WTC11 (cell line): Measurements from ENCODE around the gene SIN3B. TPM values are rescaled to one million over a fixed set of nuclear protein-coding genes. Genes with fewer than 3 reads are reported as not detected.

Experiments used
- ATAC-seq: fragments of 200-7000 bp; cut with Tn5 transposase; 2 replicates; pipeline ENCODE4 v1.10.0; 2021; ENCODE audit warnings: mild to moderate bottlenecking, moderate library complexity
- CTCF ChIA-PET: fragments of 300-600 bp; sonication (Branson Sonifier 250); formaldehyde crosslinking; loops from one replicate; lab custom pipeline; 2021; ENCODE audit warnings: antibody characterized with exemption; lab: Charles Lee
- POLR2A ChIA-PET: fragments of 350-600 bp; sonication (Branson Sonifier 250); formaldehyde crosslinking; loops from one replicate; lab custom pipeline; 2021; ENCODE audit warnings: antibody characterized with exemption; lab: Charles Lee
- DNase-seq: peaks from one replicate; pipeline ENCODE4 v3.0.0; 2021; ENCODE audit warnings: low spot score
- H3K27ac Mint-ChIP-seq: 2 replicates; pipeline ENCODE4 v1.8.0; 2021; ENCODE audit warnings: mixed read lengths
- H3K27me3 Mint-ChIP-seq: 2 replicates; pipeline ENCODE4 v1.8.0; 2021; ENCODE audit warnings: low read depth, mild to moderate bottlenecking, moderate library complexity, mixed read lengths
- H3K36me3 Mint-ChIP-seq: 2 replicates; pipeline ENCODE4 v1.8.0; 2021; ENCODE audit warnings: mixed read lengths
- H3K4me1 Mint-ChIP-seq: 2 replicates; pipeline ENCODE4 v1.8.0; 2022; ENCODE audit warnings: mixed read lengths
- H3K4me3 Mint-ChIP-seq: 2 replicates; pipeline ENCODE4 v1.8.0; 2021; ENCODE audit warnings: mild to moderate bottlenecking, moderate library complexity, mixed read lengths
- H3K9me3 Mint-ChIP-seq: 2 replicates; pipeline ENCODE4 v1.8.0; 2021; ENCODE audit warnings: mixed read lengths
- ATF2 ChIP-seq: sonication (generic); formaldehyde crosslinking; IDR thresholded peaks from 2 replicates; pipeline ENCODE4 v1.8.1; 2022; ENCODE audit warnings: low read depth, missing genetic modification reagents, borderline replicate concordance
- CBFB ChIP-seq: sonication (generic); formaldehyde crosslinking; IDR thresholded peaks from 2 replicates; pipeline ENCODE4 v1.8.1; 2022; ENCODE audit warnings: mild to moderate bottlenecking, low read depth, missing genetic modification reagents
- CDX4 ChIP-seq: fragments of 250-450 bp; sonication (Bioruptor Pico); IDR thresholded peaks from 2 replicates; pipeline ENCODE4 v1.9.0; 2021; ENCODE audit warnings: moderate library complexity, mild to moderate bottlenecking, inconsistent platforms, borderline replicate concordance
- FOXK1 ChIP-seq: sonication (generic); formaldehyde crosslinking; IDR thresholded peaks from 2 replicates; pipeline ENCODE4 v1.8.0; 2022; ENCODE audit warnings: mild to moderate bottlenecking, moderate library complexity, missing genetic modification reagents
- FOXP1 ChIP-seq: sonication (generic); formaldehyde crosslinking; IDR thresholded peaks from 2 replicates; pipeline ENCODE4 v1.8.0; 2022; ENCODE audit warnings: missing genetic modification reagents, mild to moderate bottlenecking, moderate library complexity, borderline replicate concordance
- GABPB1 ChIP-seq: sonication (generic); formaldehyde crosslinking; IDR thresholded peaks from 2 replicates; pipeline ENCODE4 v1.8.1; 2023; ENCODE audit warnings: mild to moderate bottlenecking, missing genetic modification reagents
- IRF1 ChIP-seq: sonication (generic); formaldehyde crosslinking; IDR thresholded peaks from 2 replicates; pipeline ENCODE4 v1.8.0; 2023; ENCODE audit warnings: missing genetic modification reagents
- KAT7 ChIP-seq: sonication (generic); formaldehyde crosslinking; IDR thresholded peaks from 2 replicates; pipeline ENCODE4 v1.8.1; 2023; ENCODE audit warnings: missing genetic modification reagents, mild to moderate bottlenecking, borderline replicate concordance
- MXD4 ChIP-seq: fragments of 250-450 bp; sonication (Bioruptor Pico); IDR thresholded peaks from 2 replicates; pipeline ENCODE4 v1.8.0; 2021; ENCODE audit warnings: mild to moderate bottlenecking, moderate library complexity, borderline replicate concordance
- MYBL2 ChIP-seq: sonication (generic); formaldehyde crosslinking; IDR thresholded peaks from 2 replicates; pipeline ENCODE4 v1.8.1; 2023; ENCODE audit warnings: mild to moderate bottlenecking, moderate library complexity, missing genetic modification reagents
- NFATC4 ChIP-seq: fragments of 250-450 bp; sonication (Bioruptor Pico); IDR thresholded peaks from 2 replicates; pipeline ENCODE4 v1.9.0; 2021; ENCODE audit warnings: mild to moderate bottlenecking
- NFE2L1 ChIP-seq: sonication (generic); formaldehyde crosslinking; IDR thresholded peaks from 2 replicates; pipeline ENCODE4 v1.8.1; 2023; ENCODE audit warnings: missing genetic modification reagents
- NR1H2 ChIP-seq: sonication (generic); formaldehyde crosslinking; IDR thresholded peaks from 2 replicates; pipeline ENCODE4 v1.9.0; 2021; ENCODE audit warnings: mild to moderate bottlenecking, moderate library complexity, missing genetic modification reagents
- OVOL2 ChIP-seq: fragments of 250-450 bp; sonication (Bioruptor Pico); IDR thresholded peaks from 2 replicates; pipeline ENCODE4 v1.9.0; 2021; ENCODE audit warnings: mild to moderate bottlenecking, borderline replicate concordance
- STAT6 ChIP-seq: sonication (generic); formaldehyde crosslinking; conservative IDR thresholded peaks from 2 replicates; pipeline ENCODE4 v1.8.1; 2023; ENCODE audit warnings: mild to moderate bottlenecking, low read depth, missing genetic modification reagents, moderate library complexity
- TP53 ChIP-seq: sonication (generic); formaldehyde crosslinking; IDR thresholded peaks from 2 replicates; pipeline ENCODE4 v1.8.1; 2023; ENCODE audit warnings: mild to moderate bottlenecking, missing genetic modification reagents
- ZNF121 ChIP-seq: sonication (generic); formaldehyde crosslinking; IDR thresholded peaks from 2 replicates; pipeline ENCODE4 v1.8.0; 2023; ENCODE audit warnings: missing genetic modification reagents
- ZNF317 ChIP-seq: sonication (generic); formaldehyde crosslinking; IDR thresholded peaks from 2 replicates; pipeline ENCODE4 v1.8.1; 2023; ENCODE audit warnings: low read depth, mild to moderate bottlenecking, moderate library complexity, missing genetic modification reagents, borderline replicate concordance
- ZNF512 ChIP-seq: sonication (generic); formaldehyde crosslinking; IDR thresholded peaks from 2 replicates; pipeline ENCODE4 v1.8.1; 2022; ENCODE audit warnings: missing genetic modification reagents, borderline replicate concordance
- total RNA-seq: library from RNA; stranded (reverse); gene quantifications from 3 replicates; pipeline ENCODE4 v1.2.3, GENCODE V29; 2021

Gene SIN3B
- total RNA-seq, 1 experiment from 2014 or later, result 87.7 TPM

GRCh38 chr19:16882146-16882545, 52.9 kb downstream of the SIN3B start:
- no peak overlapping the region for H3K4me3 Mint-ChIP-seq
- ChIA-PET POLR2A (no interaction called here), CTCF (no interaction called here)
- peaks cover 25% of the 10 kb centered on the region for H3K9me3 Mint-ChIP-seq
- no peaks in the 10 kb centered on the region for H3K4me1 Mint-ChIP-seq
- DNase-seq, result no peak
- H3K27me3 Mint-ChIP-seq, result peaks cover 7% of the 10 kb centered on the region
- H3K27ac Mint-ChIP-seq, result no peak overlapping the region
- no peak for TF ChIP-seq ATF2
- no peak for ATAC-seq
- H3K36me3 Mint-ChIP-seq, result peaks cover 42% of the 10 kb centered on the region

- H3K4me1 Mint-ChIP-seq, result no peaks in the 10 kb centered on the region
- no peak for ATAC-seq
- H3K9me3 Mint-ChIP-seq, result peaks cover 25% of the 10 kb centered on the region
- H3K4me3 Mint-ChIP-seq, result no peak overlapping the region
- peaks cover 36% of the 10 kb centered on the region for H3K36me3 Mint-ChIP-seq
- no peak for DNase-seq
- ChIA-PET POLR2A (no interaction called here), CTCF (no interaction called here)
- TF ChIP-seq FOXK1 (CRISPR knock-in tag) (no peak), ZNF121 (no peak), OVOL2 (CRISPR knock-in tag) (no peak)
- H3K27me3 Mint-ChIP-seq, result peaks cover 7% of the 10 kb centered on the region
- no peak overlapping the region for H3K27ac Mint-ChIP-seq
Measured at GRCh38 chr19:16883522-16883921, 54.3 kb downstream of the SIN3B start.

- Mint-ChIP-seq H3K9me3 (peaks cover 24% of the 10 kb centered on the region), H3K27ac (no peak overlapping the region), H3K36me3 (peaks cover 27% of the 10 kb centered on the region), H3K27me3 (peaks cover 7% of the 10 kb centered on the region), H3K4me3 (no peak overlapping the region), H3K4me1 (no peaks in the 10 kb centered on the region)
- POLR2A ChIA-PET, result no interaction called here
- DNase-seq, result no peak
- CTCF ChIA-PET, result interaction anchor here (0.6 kb wide), 1 partner anchor 163 kb away, joined by 4 read pairs; no protein-coding TSS in a partner anchor
- TF ChIP-seq CBFB (CRISPR knock-in tag), result no peak
- TF ChIP-seq MXD4 (CRISPR knock-in tag), result no peak
- TF ChIP-seq NFE2L1 (CRISPR knock-in tag), result no peak
- TF ChIP-seq NR1H2, result no peak
- TF ChIP-seq ZNF512, result no peak
- TF ChIP-seq MYBL2, result no peak
- no peak for TF ChIP-seq GABPB1 (CRISPR knock-in tag)
- TF ChIP-seq KAT7, result no peak
- no peak for TF ChIP-seq CDX4
- no peak for TF ChIP-seq ZNF317 (CRISPR knock-in tag)
- TF ChIP-seq STAT6 (CRISPR knock-in tag), result no peak
- TF ChIP-seq FOXP1 (CRISPR knock-in tag), result no peak
- no peak for TF ChIP-seq NFATC4 (CRISPR knock-in tag)
- TF ChIP-seq TP53, result no peak
- no peak for TF ChIP-seq IRF1 (CRISPR knock-in tag)
- ATAC-seq, result no peak
Measured at GRCh38 chr19:16885166-16885565, 56.0 kb downstream of the SIN3B start.
